ENCODE results near the gene PCDHA1.

PCDHA1 gene

DNA sequence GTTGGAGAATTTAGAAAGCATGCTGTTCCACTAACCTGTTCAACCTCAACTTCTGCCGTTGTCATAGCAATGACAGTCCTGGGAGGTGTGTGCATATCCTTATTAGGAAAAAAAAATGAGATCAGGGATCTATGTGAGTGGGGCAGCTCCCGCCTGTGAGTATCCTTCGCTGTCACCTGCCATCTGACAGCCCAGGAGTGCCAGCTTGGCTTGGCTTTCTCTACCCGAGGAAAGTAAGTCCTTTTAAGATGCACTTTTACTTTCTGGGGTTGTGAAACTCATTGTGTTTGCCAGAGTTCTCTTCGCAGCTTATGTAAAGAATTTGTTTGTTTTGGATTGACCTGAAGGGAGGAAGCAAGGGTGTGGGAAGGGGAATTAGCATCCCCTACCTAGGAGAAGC, 202.2 kb downstream of the PCDHA1 start:
- no peak for DNase-seq (ENCODE audit: low spot score)
- TF ChIP-seq, protein P1, sequence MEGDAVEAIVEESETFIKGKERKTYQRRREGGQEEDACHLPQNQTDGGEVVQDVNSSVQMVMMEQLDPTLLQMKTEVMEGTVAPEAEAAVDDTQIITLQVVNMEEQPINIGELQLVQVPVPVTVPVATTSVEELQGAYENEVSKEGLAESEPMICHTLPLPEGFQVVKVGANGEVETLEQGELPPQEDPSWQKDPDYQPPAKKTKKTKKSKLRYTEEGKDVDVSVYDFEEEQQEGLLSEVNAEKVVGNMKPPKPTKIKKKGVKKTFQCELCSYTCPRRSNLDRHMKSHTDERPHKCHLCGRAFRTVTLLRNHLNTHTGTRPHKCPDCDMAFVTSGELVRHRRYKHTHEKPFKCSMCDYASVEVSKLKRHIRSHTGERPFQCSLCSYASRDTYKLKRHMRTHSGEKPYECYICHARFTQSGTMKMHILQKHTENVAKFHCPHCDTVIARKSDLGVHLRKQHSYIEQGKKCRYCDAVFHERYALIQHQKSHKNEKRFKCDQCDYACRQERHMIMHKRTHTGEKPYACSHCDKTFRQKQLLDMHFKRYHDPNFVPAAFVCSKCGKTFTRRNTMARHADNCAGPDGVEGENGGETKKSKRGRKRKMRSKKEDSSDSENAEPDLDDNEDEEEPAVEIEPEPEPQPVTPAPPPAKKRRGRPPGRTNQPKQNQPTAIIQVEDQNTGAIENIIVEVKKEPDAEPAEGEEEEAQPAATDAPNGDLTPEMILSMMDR (IDR thresholded peaks at IDR 0.05; ENCODE audit: borderline replicate concordance, control extremely low read depth, extremely low read depth, insufficient read depth, missing control alignments): no peak
- in situ Hi-C loops (cut with MboI; ENCODE audit: low sequenced_read_pairs, unreplicated experiment): no loop called here

DNA sequence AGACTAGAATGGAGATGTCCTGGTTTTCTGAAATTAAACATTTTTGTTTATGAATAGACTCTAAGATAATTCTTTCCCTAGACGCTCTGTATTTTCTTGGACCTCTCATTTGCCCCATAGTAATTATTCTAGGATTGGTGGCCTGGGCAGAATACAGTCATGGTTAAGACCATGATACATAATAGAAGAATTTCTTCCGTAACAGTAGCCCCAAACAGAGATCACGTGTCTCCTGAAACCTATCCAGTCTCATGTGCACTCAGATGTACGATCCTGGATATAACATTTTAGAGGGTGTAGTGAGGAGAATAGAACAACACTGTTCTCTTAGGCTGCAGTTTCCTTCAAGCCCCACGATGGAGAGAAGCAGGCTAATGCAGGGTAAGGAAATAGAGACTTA, 202.7 kb downstream of the PCDHA1 start:
- no peak for DNase-seq (ENCODE audit: low spot score)
- TF ChIP-seq, protein P1 (IDR thresholded peaks at IDR 0.05; ENCODE audit: borderline replicate concordance, control extremely low read depth, extremely low read depth, insufficient read depth, missing control alignments): no peak
- in situ Hi-C loops (cut with MboI; ENCODE audit: low sequenced_read_pairs, unreplicated experiment): no loop called here

DNA sequence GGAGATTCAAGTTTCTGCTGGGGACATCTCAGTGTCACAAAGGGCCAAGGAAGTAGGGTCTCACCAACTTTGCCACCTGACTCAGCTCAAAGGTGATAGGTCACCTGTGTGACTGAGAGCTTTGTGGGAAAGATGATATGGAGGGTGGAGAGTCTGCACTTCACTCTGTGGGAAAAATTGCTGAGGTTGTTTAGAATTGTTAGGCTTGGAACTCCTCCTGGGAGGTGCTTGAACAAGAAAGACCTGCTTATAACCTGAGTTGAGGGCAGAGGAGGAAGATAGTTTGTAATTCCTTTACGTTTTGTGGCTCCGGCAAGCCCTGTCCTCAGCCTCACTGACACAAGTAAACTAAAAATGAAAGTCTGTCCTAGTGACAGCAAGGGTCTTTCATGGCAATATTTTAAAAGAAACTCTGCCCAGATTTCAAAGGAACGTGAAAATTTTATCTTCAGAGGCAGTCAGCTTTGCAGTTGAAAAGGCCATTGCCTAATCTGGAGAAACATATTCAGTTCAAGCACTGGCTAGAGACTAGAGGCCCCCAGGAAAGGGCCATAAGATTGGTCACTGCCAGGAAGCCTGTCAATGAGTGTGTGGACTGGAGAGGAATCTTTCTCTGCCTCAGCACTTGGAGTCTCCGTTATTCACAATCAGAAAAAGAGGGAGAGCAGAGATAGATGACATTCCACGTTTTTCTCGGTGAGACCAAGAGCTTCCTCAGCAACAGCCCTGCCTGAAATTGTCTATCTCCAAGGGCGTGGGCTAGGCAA, 203.5 kb downstream of the PCDHA1 start:
- TF ChIP-seq, protein P1 (IDR thresholded peaks at IDR 0.05; ENCODE audit: borderline replicate concordance, control extremely low read depth, extremely low read depth, insufficient read depth, missing control alignments): no peak
- in situ Hi-C loops (cut with MboI; ENCODE audit: low sequenced_read_pairs, unreplicated experiment): no loop called here
- DNase-seq (ENCODE audit: low spot score): no peak

DNA sequence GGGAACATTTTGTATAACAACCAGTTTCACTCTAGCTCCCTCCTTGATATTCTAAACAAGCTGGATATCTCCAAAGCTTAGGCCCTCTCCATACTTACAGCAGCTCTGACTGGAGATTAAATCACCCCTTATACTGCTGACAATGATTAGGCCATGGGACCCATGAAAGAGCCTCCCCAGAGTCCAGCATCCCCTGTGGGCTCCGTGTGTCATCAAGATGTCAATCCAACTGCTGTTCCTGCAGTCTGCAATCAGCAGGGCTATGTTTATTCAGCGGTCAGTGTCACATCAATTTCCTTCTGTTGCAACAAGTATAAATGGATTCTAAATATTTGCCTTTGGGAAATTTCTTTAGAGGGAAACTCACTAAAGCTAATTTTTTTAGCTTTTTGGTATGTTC, 206.9 kb downstream of the PCDHA1 start:
- DNase-seq (ENCODE audit: low spot score): no peak
- TF ChIP-seq, protein P1 (IDR thresholded peaks at IDR 0.05; ENCODE audit: borderline replicate concordance, control extremely low read depth, extremely low read depth, insufficient read depth, missing control alignments): no peak
- in situ Hi-C loops (cut with MboI; ENCODE audit: low sequenced_read_pairs, unreplicated experiment): no loop called here

DNA sequence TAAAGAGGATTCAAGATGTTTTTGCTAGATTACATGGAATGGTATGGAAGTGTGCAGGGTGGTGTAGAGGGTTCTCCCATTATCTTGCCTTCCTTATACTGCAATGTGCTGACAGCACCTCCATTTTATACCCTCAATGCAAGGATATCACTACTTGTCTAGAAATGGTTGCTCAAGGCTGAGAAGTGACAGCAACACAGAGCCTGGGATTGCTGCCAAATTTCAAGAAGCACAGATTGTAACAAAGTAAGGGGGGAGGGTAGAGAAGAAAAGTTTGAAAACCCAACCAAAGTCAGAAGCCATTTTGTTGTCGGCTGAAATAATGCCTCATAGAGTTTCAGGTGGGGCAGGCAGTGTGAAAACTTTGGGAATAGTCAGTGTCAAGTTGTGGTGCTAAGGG, 210.1 kb downstream of the PCDHA1 start:
- DNase-seq (ENCODE audit: low spot score): no peak
- in situ Hi-C loops (cut with MboI; ENCODE audit: low sequenced_read_pairs, unreplicated experiment): no loop called here
- TF ChIP-seq, protein P1 (IDR thresholded peaks at IDR 0.05; ENCODE audit: borderline replicate concordance, control extremely low read depth, extremely low read depth, insufficient read depth, missing control alignments): no peak

DNA sequence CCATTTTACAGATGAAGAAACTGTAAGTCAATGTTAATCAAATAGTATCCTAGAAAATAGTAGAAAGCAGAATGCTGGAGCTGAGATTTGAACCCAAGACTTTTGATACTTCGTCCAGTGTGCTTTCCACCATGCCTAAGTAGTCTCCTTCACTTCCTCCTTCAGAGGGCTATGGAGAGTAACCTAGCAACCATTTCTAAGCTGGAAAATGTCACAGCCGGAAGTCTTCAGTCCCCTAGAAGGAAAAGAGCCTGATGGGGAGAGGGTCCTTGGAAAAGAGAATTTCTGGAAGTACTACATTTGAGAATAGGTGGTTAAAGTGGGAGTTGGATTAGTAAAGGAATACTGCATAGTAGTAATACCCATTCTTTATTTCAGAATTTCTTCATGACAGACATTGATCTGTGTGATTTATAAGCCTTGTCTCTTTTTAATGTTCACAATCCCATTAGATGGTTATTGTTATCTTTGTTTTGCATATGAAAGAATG, 213.0 kb downstream of the PCDHA1 start:
- TF ChIP-seq, protein P1 (IDR thresholded peaks at IDR 0.05; ENCODE audit: borderline replicate concordance, control extremely low read depth, extremely low read depth, insufficient read depth, missing control alignments): no peak
- in situ Hi-C loops (cut with MboI; ENCODE audit: low sequenced_read_pairs, unreplicated experiment): no loop called here
- DNase-seq (ENCODE audit: low spot score): no peak
